Measurements from ENCODE around the gene INSRR.

Gene INSRR

GRCh38 chr1:156808186-156809030 lies 50.5 kb downstream of the INSRR start:
- no peak overlapping the region for H3K4me3 ChIP-seq (ENCODE audit: low read depth, low read length)

- H3K4me3 ChIP-seq (ENCODE audit: low read depth, low read length): no peak overlapping the region
Observed at GRCh38 chr1:156807627-156808026, 51.3 kb downstream of the INSRR start.

- H3K4me3 ChIP-seq (ENCODE audit: low read depth, low read length): no peak overlapping the region
Observed at GRCh38 chr1:156806512-156807440, 52.1 kb downstream of the INSRR start.

GRCh38 chr1:156805766-156806511 lies 53.0 kb downstream of the INSRR start:
- H3K4me3 ChIP-seq (ENCODE audit: low read depth, low read length): no peak overlapping the region

- no peak overlapping the region for H3K4me3 ChIP-seq (ENCODE audit: low read depth, low read length)
Observed at GRCh38 chr1:156804572-156805243, 54.2 kb downstream of the INSRR start.

- no peak overlapping the region for H3K4me3 ChIP-seq (ENCODE audit: low read depth, low read length)
Observed at GRCh38 chr1:156804026-156804425, 54.9 kb downstream of the INSRR start.

- no peak overlapping the region for H3K4me3 ChIP-seq (ENCODE audit: low read depth, low read length)
Observed at GRCh38 chr1:156803086-156803851, 55.6 kb downstream of the INSRR start.

GRCh38 chr1:156802421-156802935 lies 56.4 kb downstream of the INSRR start:
- H3K4me3 ChIP-seq (ENCODE audit: low read depth, low read length): no peak overlapping the region

- H3K4me3 ChIP-seq (ENCODE audit: low read depth, low read length): no peak overlapping the region
Observed at GRCh38 chr1:156801409-156802121, 57.4 kb downstream of the INSRR start.

- H3K4me3 ChIP-seq (ENCODE audit: low read depth, low read length): no peak overlapping the region
Observed at GRCh38 chr1:156797212-156797871, 61.6 kb downstream of the INSRR start.

- no peak overlapping the region for H3K4me3 ChIP-seq (ENCODE audit: low read depth, low read length)
Observed at GRCh38 chr1:156796340-156797097, 62.4 kb downstream of the INSRR start.

GRCh38 chr1:156795787-156796186 lies 63.1 kb downstream of the INSRR start:
- H3K4me3 ChIP-seq (ENCODE audit: low read depth, low read length): no peak overlapping the region

GRCh38 chr1:156795374-156795733 lies 63.6 kb downstream of the INSRR start:
- no peak overlapping the region for H3K4me3 ChIP-seq (ENCODE audit: low read depth, low read length)

GRCh38 chr1:156794506-156795373 lies 64.2 kb downstream of the INSRR start:
- H3K4me3 ChIP-seq (ENCODE audit: low read depth, low read length): no peak overlapping the region
